Transverse colon (tissue), 4 donors: Measurements from ENCODE around the gene MTFP1.

Experiments used
- EP300 ChIP-seq: sonication (generic); formaldehyde crosslinking; IDR thresholded peaks from one replicate; pipeline ENCODE4 v1.6.1; 2017; ENCODE audit warnings: antibody characterized with exemption, low read depth
- POLR2A ChIP-seq: fragments of 450-650 bp; IDR thresholded peaks from one replicate; pipeline ENCODE4 v1.6.1; 2016; ENCODE audit warnings: antibody characterized with exemption, mild to moderate bottlenecking, moderate library complexity
- POLR2AphosphoS5 ChIP-seq, 3 donors: sonication (generic); formaldehyde crosslinking; IDR thresholded peaks; one replicate each; pipeline ENCODE4 v1.6.1; 2016; ENCODE audit warnings: antibody characterized with exemption in 3 of 3
- TF ChIP-seq, protein P1 (sequence below), 5 experiments: fragments of 200-600 bp in 3 of 5; fragments of 450-650 bp in 2 of 5; sonication (generic) in 3 of 5; IDR thresholded peaks; 1 replicate in 2 of 5; 2 replicates in 3 of 5; pipeline ENCODE4 v1.5.1; 2016 to 2017; ENCODE audit warnings: antibody characterized with exemption in 5 of 5, inconsistent platforms in 3 of 5, mild to moderate bottlenecking in 2 of 5, moderate library complexity in 1 of 5

DNA sequence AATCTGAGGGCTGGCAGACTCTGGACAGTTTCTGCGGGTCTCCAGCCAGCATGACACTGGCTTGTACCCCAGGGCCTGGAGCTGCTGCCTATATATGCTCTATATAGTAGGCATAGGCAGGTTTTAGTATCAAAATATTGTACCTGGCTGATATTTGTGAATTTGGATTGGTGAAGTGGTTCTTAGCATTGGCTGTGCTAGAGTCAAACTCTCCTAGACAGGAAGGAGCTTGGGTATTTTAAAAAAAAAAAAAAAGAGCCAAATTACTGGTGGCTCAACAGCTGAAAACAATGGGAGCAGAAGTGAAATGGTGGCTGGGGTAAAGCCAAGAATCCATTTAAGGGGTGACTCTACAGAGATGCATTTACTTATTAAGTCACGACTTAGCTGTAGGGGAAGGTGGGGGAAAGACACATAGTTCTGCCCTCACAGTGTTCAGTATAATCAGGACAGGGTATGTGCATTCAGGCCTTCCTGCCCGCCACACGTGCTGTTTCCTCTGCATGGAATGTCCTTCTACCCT is 11.0 kb upstream of the MTFP1 start:
- TF ChIP-seq, protein P1, sequence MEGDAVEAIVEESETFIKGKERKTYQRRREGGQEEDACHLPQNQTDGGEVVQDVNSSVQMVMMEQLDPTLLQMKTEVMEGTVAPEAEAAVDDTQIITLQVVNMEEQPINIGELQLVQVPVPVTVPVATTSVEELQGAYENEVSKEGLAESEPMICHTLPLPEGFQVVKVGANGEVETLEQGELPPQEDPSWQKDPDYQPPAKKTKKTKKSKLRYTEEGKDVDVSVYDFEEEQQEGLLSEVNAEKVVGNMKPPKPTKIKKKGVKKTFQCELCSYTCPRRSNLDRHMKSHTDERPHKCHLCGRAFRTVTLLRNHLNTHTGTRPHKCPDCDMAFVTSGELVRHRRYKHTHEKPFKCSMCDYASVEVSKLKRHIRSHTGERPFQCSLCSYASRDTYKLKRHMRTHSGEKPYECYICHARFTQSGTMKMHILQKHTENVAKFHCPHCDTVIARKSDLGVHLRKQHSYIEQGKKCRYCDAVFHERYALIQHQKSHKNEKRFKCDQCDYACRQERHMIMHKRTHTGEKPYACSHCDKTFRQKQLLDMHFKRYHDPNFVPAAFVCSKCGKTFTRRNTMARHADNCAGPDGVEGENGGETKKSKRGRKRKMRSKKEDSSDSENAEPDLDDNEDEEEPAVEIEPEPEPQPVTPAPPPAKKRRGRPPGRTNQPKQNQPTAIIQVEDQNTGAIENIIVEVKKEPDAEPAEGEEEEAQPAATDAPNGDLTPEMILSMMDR (IDR thresholded peaks at IDR 0.05) = no peak
- TF ChIP-seq POLR2A (no peak), POLR2AphosphoS5 (IDR thresholded peaks at IDR 0.05) (no peak), EP300 (no peak)
